MM.1S (cell line): ENCODE data around the gene ITGB2.

Source experiments
- DNase-seq: peaks from one replicate; pipeline ENCODE4 v3.0.0-alpha.2; 2015
- H2AFZ ChIP-seq: fragments of 300-600 bp; sonication (generic); 2 replicates; pipeline ENCODE4 v1.6.0; 2016; ENCODE audit warnings: antibody characterized with exemption, low read length
- H3F3A ChIP-seq: fragments of 300-600 bp; sonication (generic); 2 replicates; pipeline ENCODE4 v1.6.1; 2016; ENCODE audit warnings: mild to moderate bottlenecking, antibody characterized with exemption, low read length, moderate library complexity, mixed read lengths; ENCODE audit not compliant: insufficient read depth
- H3K27ac ChIP-seq: fragments of 300-600 bp; sonication (generic); 2 replicates; pipeline ENCODE4 v1.5.1; 2016; ENCODE audit warnings: mild to moderate bottlenecking, low read length
- H3K27me3 ChIP-seq: fragments of 300-600 bp; sonication (generic); replicated peaks from 2 replicates; pipeline ENCODE4 v1.6.0; 2016; ENCODE audit warnings: low read length; ENCODE audit not compliant: insufficient read depth
- H3K36me3 ChIP-seq: fragments of 300-600 bp; sonication (generic); replicated peaks from 2 replicates; pipeline ENCODE4 v1.6.1; 2016; ENCODE audit warnings: mild to moderate bottlenecking, low read length, mixed read lengths; ENCODE audit not compliant: insufficient read depth
- H3K4me1 ChIP-seq: fragments of 300-600 bp; sonication (generic); 2 replicates; pipeline ENCODE4 v1.6.1; 2016; ENCODE audit warnings: low read length, mixed read lengths
- H3K4me2 ChIP-seq: fragments of 300-600 bp; sonication (generic); 2 replicates; pipeline ENCODE4 v1.6.0; 2016; ENCODE audit warnings: low read depth, low read length
- H3K4me3 ChIP-seq: fragments of 300-600 bp; sonication (generic); 2 replicates; pipeline ENCODE4 v1.5.1; 2016; ENCODE audit warnings: low read length, mixed read lengths
- H3K79me2 ChIP-seq: fragments of 300-600 bp; sonication (generic); 2 replicates; pipeline ENCODE4 v1.6.1; 2016; ENCODE audit warnings: mixed run types, low read length, mixed read lengths
- H3K9ac ChIP-seq: fragments of 300-600 bp; sonication (generic); 2 replicates; pipeline ENCODE4 v1.6.1; 2016; ENCODE audit warnings: low read length, mixed read lengths
- H3K9me2 ChIP-seq: fragments of 300-600 bp; sonication (generic); replicated peaks from 2 replicates; pipeline ENCODE4 v1.6.1; 2016; ENCODE audit warnings: mild to moderate bottlenecking, low read length, mixed read lengths; ENCODE audit not compliant: insufficient read depth
- H3K9me3 ChIP-seq: fragments of 300-600 bp; sonication (generic); replicated peaks from 2 replicates; pipeline ENCODE4 v1.6.1; 2016; ENCODE audit warnings: mild to moderate bottlenecking, low read length, mixed read lengths; ENCODE audit not compliant: insufficient read depth
- H4K20me1 ChIP-seq: fragments of 300-600 bp; sonication (generic); 2 replicates; pipeline ENCODE4 v1.6.1; 2016; ENCODE audit warnings: mild to moderate bottlenecking, low read length, moderate library complexity, mixed read lengths; ENCODE audit not compliant: insufficient read depth
- CTCF ChIP-seq: fragments of 300-600 bp; sonication (generic); IDR thresholded peaks from 2 replicates; pipeline ENCODE4 v1.5.1; 2016; ENCODE audit warnings: antibody characterized with exemption, low read length, mixed read lengths
- EZH2 ChIP-seq: fragments of 300-600 bp; sonication (generic); optimal IDR thresholded peaks from 2 replicates; pipeline ENCODE3; 2017; ENCODE audit warnings: low read depth, mild to moderate bottlenecking, antibody characterized with exemption, low read length, mixed read lengths
- EZH2phosphoT487 ChIP-seq: fragments of 300-600 bp; sonication (generic); IDR thresholded peaks from 2 replicates; pipeline ENCODE4 v1.6.1; 2018; ENCODE audit warnings: antibody characterized with exemption, low read length

ITGB2 gene

GRCh38 chr21:44910229-44911067, 10.3 kb downstream of the ITGB2 start:
- Histone ChIP-seq H2AFZ (no peak overlapping the region), H3F3A (no peaks in the 10 kb centered on the region), H3K9me3 (no peaks in the 10 kb centered on the region), H3K27ac (no peak overlapping the region), H4K20me1 (no peaks in the 10 kb centered on the region; the same call in 1 of the 2 replicates), H3K9me2 (no peaks in the 10 kb centered on the region), H3K4me3 (no peak overlapping the region), H3K36me3 (no peaks in the 10 kb centered on the region), H3K79me2 (no peaks in the 10 kb centered on the region), H3K9ac (no peak overlapping the region), H3K4me1 (no peaks in the 10 kb centered on the region), H3K4me2 (no peak overlapping the region), H3K27me3 (peaks cover 94% of the 10 kb centered on the region)
- TF ChIP-seq CTCF (no peak), EZH2phosphoT487 (no peak), EZH2 (no peak)
- no peak for DNase-seq

- H3K79me2 ChIP-seq: no peaks in the 10 kb centered on the region
- H3K9ac ChIP-seq: no peak overlapping the region
- H3K4me1 ChIP-seq: no peaks in the 10 kb centered on the region
- H3K27me3 ChIP-seq: peaks cover 94% of the 10 kb centered on the region
- H3K27ac ChIP-seq: no peak overlapping the region
- no peaks in the 10 kb centered on the region for H3K9me2 ChIP-seq
- H3K4me2 ChIP-seq: no peak overlapping the region
- no peak overlapping the region for H2AFZ ChIP-seq
- H3K9me3 ChIP-seq: no peaks in the 10 kb centered on the region
- no peaks in the 10 kb centered on the region for H3F3A ChIP-seq
- no peaks in the 10 kb centered on the region for H4K20me1 ChIP-seq
- no peak for DNase-seq
- no peaks in the 10 kb centered on the region for H3K36me3 ChIP-seq
- H3K4me3 ChIP-seq: no peak overlapping the region
- no peak for TF ChIP-seq EZH2phosphoT487
- no peak for TF ChIP-seq EZH2
- TF ChIP-seq CTCF: no peak
Measured at GRCh38 chr21:44909719-44910118, 11.0 kb downstream of the ITGB2 start.

- H4K20me1 ChIP-seq: no peaks in the 10 kb centered on the region
- no peak overlapping the region for H3K4me2 ChIP-seq
- H3K4me1 ChIP-seq: no peaks in the 10 kb centered on the region
- no peaks in the 10 kb centered on the region for H3K9me2 ChIP-seq
- H3K27me3 ChIP-seq: peaks cover 94% of the 10 kb centered on the region
- H3K36me3 ChIP-seq: no peaks in the 10 kb centered on the region
- no peak for DNase-seq
- no peaks in the 10 kb centered on the region for H3K9me3 ChIP-seq
- no peak overlapping the region for H2AFZ ChIP-seq
- no peak overlapping the region for H3K9ac ChIP-seq
- H3K27ac ChIP-seq: no peak overlapping the region
- H3F3A ChIP-seq: no peaks in the 10 kb centered on the region
- no peak for TF ChIP-seq EZH2
- no peak for TF ChIP-seq CTCF
- TF ChIP-seq EZH2phosphoT487: no peak
- H3K79me2 ChIP-seq: no peaks in the 10 kb centered on the region
- H3K4me3 ChIP-seq: no peak overlapping the region
Measured at GRCh38 chr21:44908908-44909307, 11.8 kb downstream of the ITGB2 start.
